ENCODE data around the gene SALL1.

Gene SALL1

GRCh38 chr16:51150888-51151320 is at the start of gene SALL1:
Gene SALL1 (minus strand): TSS chr16:51151270. CDS start chr16:51151241, 29 bp downstream.
- DNase-seq (ENCODE audit: low read depth, low spot score) = no peak

GRCh38 chr16:51200793-51201192 is 49.7 kb upstream of the SALL1 start:
- DNase-seq (ENCODE audit: low read depth, low spot score) = no peak

GRCh38 chr16:51197953-51198748 is 47.1 kb upstream of the SALL1 start:
- no peak for DNase-seq (ENCODE audit: low read depth, low spot score)

DNA sequence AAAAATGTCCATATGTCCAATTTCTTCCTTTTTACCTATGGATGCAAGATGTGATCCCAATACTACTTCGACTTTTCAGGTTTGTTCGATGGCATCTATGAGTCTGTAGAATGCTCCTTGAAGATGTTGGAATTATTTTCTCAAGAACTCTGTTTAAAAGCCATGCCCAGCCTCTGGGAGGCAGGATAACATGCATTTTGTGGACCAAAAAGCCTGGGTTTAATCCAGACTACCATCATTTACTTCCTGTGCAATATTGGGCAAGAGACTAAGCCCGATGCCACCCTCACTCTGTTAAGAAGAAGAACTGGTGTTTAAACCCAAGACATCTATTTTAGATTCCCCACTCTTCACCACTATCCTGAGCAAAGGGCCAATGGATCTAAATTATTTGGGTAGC is 42.8 kb upstream of the SALL1 start:
- no peak for DNase-seq (ENCODE audit: low read depth, low spot score)

- DNase-seq (ENCODE audit: low read depth, low spot score) = no peak
Observed at GRCh38 chr16:51184702-51185433, 33.8 kb upstream of the SALL1 start.

- DNase-seq (ENCODE audit: low read depth, low spot score) = peak; percentile 90
Observed at GRCh38 chr16:51181503-51181811, 30.4 kb upstream of the SALL1 start.

GRCh38 chr16:51180719-51181502 is 29.8 kb upstream of the SALL1 start:
- no peak for DNase-seq (ENCODE audit: low read depth, low spot score)

GRCh38 chr16:51175081-51175480 is 24.0 kb upstream of the SALL1 start:
- no peak for DNase-seq (ENCODE audit: low read depth, low spot score)

DNA sequence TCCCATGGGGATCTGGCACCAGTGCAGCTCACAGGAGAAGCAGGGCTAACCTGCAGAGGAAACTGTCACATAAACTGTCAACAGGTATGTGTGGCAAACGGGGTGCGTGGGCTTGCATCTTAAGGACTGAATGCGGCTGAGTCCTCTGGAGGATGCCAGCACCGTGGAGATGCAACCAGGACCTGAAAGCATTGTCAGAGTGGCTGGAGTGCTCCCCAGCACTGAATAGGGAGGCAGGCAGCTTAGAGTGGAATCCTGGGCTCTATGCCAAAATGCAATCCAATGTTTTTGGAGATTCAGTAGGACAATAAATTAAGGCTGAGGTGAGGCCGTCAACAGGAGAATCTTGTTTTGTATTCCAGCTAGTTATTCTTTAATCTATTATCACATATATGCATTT is 21.3 kb upstream of the SALL1 start:
- DNase-seq (ENCODE audit: low read depth, low spot score) = no peak

GRCh38 chr16:51168755-51169154 is 17.7 kb upstream of the SALL1 start:
- DNase-seq (ENCODE audit: low read depth, low spot score) = no peak

DNA sequence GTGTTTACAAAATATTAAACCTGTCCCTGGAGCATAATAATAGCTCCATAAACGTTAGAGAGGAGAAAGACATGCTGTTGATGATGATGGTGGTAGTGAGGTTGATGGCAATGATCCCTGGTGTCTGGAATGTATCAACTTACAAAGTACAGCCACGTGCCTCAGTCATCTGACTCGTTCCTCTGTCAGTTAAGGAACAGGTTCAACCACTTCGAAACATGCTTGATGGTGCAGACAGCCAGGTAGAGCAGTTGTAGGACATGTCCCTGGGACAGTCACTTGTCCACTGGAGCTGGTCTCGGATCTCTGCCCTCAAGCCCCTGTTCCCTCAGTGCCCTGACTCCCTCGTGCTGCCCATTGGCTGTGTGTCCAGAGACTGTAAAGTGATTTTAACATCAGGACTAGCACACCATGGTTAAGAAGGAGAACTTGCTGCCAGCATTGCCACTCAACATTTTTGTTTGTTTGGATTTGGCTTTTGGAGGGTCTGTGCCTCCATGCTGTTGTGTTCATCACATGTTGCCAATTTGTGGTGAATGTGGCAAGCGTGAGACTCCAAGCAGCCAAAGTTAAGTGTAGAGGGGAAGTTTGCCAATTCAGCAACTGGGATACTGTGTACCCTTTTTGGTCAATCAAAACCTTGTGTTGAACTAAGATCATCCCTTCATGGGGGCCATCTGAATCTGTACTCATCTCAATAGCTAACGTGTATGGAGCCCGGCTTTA is 16.3 kb upstream of the SALL1 start:
- no peak for DNase-seq (ENCODE audit: low read depth, low spot score)

DNA sequence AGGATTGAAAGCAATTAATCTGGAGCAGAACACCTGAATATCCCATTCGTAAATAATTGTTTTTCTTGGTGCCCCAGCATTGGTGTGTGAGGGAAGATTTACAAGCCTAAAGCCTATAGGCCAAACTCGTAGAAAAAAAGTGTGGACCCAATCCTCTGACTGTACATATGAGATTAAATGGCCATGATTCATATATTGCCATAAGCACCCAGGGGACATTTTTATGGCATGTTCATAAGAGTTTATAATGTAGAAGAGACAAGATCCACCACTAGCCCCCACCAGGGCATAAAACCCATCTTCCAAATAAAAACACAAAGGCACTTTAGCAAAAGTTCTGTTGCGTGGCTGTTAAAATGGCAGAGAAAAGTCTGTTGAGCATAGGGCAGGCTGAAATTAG is 15.5 kb upstream of the SALL1 start:
- no peak for DNase-seq (ENCODE audit: low read depth, low spot score)

DNA sequence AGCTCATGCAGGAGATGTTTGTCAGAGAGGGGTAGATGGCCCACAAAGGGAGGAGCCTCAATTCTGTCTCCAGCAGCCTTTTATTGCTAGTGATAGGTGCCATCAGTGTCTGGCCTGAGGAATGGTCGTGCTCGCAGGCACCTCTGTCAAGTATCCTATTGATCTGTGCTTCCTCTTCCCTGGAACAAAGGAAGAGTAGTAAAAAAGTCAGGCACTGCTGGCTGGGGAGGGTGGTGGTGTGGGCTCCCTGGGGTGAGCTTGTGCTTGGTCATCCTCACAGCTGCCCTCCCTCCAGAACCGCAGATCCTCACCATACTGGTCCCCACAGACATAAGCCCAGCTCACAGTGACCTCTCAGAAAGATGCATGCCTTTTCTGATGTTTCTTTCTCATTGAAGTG is 15.0 kb upstream of the SALL1 start:
- DNase-seq (ENCODE audit: low read depth, low spot score) = no peak

GRCh38 chr16:51165043-51165442 is 14.0 kb upstream of the SALL1 start:
- DNase-seq (ENCODE audit: low read depth, low spot score) = no peak

- no peak for DNase-seq (ENCODE audit: low read depth, low spot score)
Observed at GRCh38 chr16:51164574-51164973, 13.5 kb upstream of the SALL1 start.

DNA sequence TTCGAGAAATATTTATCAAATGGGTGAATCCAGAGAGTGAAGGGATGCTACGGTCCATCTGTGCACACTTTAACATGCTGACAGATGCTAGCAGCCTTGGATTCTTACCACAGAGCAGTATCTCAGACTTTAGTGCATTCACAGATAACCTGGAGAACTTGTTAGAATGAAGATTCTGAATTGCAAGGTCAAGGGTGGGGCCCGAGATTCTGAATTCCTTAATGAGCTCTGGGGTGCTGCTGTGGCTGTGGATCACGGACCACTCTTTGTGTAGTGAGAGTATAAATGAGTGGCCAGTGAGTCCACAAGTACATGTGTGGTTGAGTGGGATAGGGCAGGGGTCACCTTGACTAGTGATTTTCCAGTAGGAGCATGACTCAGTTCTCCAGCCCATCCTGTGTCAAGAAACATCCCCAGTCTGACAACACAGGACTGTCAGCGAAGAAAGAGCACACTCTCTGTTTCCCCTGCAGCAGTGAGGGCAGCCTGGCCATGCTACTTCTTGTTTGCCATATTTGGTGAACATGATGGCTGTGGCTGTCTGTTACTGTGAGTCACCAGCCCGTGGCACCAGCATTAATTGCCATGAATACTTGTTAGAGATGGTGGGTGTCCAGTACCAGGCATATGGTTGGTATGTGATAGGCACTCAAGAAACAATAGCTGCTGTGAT is 13.0 kb upstream of the SALL1 start:
- DNase-seq (ENCODE audit: low read depth, low spot score) = no peak

- DNase-seq (ENCODE audit: low read depth, low spot score) = no peak
Observed at GRCh38 chr16:51163366-51163765, 12.3 kb upstream of the SALL1 start.

- DNase-seq (ENCODE audit: low read depth, low spot score) = no peak
Observed at GRCh38 chr16:51161440-51162195, 10.5 kb upstream of the SALL1 start.

GRCh38 chr16:51159865-51160264 is 8.8 kb upstream of the SALL1 start:
- no peak for DNase-seq (ENCODE audit: low read depth, low spot score)

GRCh38 chr16:51159296-51159695 is 8.2 kb upstream of the SALL1 start:
- no peak for DNase-seq (ENCODE audit: low read depth, low spot score)

Data from iPS DF 19.7 (cell line).